ENCODE data around the gene COG3. TPM values are rescaled to one million over a fixed set of nuclear protein-coding genes. Genes with fewer than 3 reads are reported as not detected.

COG3 gene
- total RNA-seq, 2 experiments from 2014 or later = 24.6 to 26.5 TPM

- H3K36me3 Mint-ChIP-seq (ENCODE audit: low read depth) = peaks cover 66% of the 10 kb centered on the region
- ChIA-PET CTCF (no interaction called here), POLR2A (no interaction called here)
- no peaks in the 10 kb centered on the region for H3K27me3 Mint-ChIP-seq
- H3K9me3 Mint-ChIP-seq = no peaks in the 10 kb centered on the region
- H3K27ac Mint-ChIP-seq = no peak overlapping the region
- no peak for DNase-seq
- H3K4me3 Mint-ChIP-seq = no peak overlapping the region
- H3K4me1 Mint-ChIP-seq = peaks cover 29% of the 10 kb centered on the region
These were observed 56.6 kb downstream of the COG3 start for GRCh38 chr13:45521297-45521696.

GRCh38 chr13:45522571-45522970, 57.8 kb downstream of the COG3 start:
- Mint-ChIP-seq H3K27me3 (no peaks in the 10 kb centered on the region), H3K36me3 (ENCODE audit: low read depth) (peaks cover 62% of the 10 kb centered on the region), H3K4me1 (peaks cover 21% of the 10 kb centered on the region), H3K9me3 (no peaks in the 10 kb centered on the region), H3K27ac (no peak overlapping the region), H3K4me3 (no peak overlapping the region)
- DNase-seq = no peak
- ChIA-PET CTCF (no interaction called here), POLR2A (no interaction called here)

DNA sequence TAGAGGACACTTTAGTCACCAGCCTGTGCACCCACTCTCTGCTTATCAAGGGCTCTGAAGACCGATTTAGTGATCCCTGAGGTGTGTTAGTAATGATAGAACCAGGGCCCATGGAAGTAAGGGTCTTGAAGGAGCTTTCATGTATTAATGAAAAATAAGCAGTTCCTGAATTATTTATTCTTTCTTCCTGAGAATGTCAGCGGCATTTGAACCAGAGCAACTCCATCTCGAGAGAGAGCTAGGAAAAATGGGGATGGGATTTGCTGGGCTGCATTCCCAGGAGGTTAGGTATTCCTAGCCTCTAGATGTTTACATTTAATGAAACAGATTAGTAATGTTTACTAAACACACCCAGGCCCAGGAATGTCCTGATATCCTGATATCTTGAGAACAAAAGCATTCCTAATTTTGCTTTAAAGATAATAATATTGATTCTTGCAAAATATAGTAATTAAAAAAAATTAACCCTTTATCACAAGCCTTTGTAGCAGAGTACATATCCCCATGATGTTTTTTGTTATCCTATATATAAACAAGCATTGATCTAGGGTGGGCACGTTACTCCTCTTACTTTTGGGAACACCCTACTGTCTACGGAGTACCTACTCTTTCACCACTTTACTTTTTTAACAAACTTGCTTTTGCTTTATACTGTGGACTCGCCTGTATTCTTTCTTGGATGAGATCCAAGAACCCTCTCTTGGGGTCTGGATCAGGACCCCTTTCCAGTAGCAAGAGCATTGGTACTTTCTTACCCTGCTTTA, 63.1 kb downstream of the COG3 start:
- H3K4me1 Mint-ChIP-seq = no peaks in the 10 kb centered on the region
- no peaks in the 10 kb centered on the region for H3K27me3 Mint-ChIP-seq
- no peak overlapping the region for H3K4me3 Mint-ChIP-seq
- ChIA-PET POLR2A (no interaction called here), CTCF (no interaction called here)
- no peak for DNase-seq
- H3K27ac Mint-ChIP-seq = no peak overlapping the region
- H3K36me3 Mint-ChIP-seq (ENCODE audit: low read depth) = peaks cover 43% of the 10 kb centered on the region
- no peaks in the 10 kb centered on the region for H3K9me3 Mint-ChIP-seq

DNA sequence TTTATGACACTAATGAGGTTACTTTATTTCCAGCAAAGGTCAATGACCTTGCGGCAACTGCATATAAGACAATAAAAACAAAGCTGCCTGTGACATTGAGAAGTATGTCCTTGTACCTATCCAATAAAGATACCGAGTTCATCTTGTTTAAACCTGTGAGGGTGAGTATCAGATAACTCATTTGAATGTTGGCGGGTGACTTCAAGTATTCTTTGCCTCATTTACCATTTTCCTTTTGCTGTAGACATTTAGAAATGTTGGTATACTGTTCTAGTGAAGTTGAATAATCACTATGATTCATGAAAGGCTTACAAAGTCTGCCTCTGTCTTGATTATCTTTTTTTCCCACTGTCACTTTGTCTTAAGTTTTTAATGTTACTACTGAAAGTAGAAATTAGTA, 65.0 kb downstream of the COG3 start:
- Mint-ChIP-seq H3K4me3 (no peak overlapping the region), H3K36me3 (ENCODE audit: low read depth) (peaks cover 48% of the 10 kb centered on the region), H3K27ac (no peak overlapping the region), H3K9me3 (no peaks in the 10 kb centered on the region), H3K27me3 (no peaks in the 10 kb centered on the region), H3K4me1 (no peaks in the 10 kb centered on the region)
- ChIA-PET CTCF (no interaction called here), POLR2A (no interaction called here)
- DNase-seq = no peak

DNA sequence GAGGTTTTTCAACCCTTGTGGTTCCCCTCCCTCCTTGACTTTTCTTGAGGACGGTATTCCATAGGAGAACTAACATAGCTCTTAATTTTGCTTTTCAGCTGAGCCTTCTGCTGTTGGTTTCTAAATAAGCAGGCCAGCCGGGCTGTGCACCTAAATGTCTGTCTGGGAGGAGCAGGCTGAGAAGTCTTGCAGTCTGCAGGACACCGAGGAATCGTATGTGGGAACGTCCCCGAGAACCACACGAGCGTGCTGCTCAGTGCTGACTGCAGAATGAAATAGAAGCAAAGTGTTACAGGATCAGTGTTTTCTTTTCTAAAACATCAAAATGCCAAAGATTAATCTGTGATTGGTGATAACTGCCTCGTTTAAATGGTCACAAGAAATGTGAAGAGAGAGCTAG, 69.9 kb downstream of the COG3 start:
- Mint-ChIP-seq H3K36me3 (ENCODE audit: low read depth) (peaks cover 46% of the 10 kb centered on the region), H3K27me3 (no peaks in the 10 kb centered on the region), H3K27ac (no peak overlapping the region), H3K9me3 (no peaks in the 10 kb centered on the region), H3K4me3 (no peak overlapping the region), H3K4me1 (peaks cover 17% of the 10 kb centered on the region)
- DNase-seq = no peak
- ChIA-PET CTCF (no interaction called here), POLR2A (no interaction called here)

- Mint-ChIP-seq H3K9me3 (no peaks in the 10 kb centered on the region), H3K4me3 (no peak overlapping the region), H3K27me3 (no peaks in the 10 kb centered on the region), H3K27ac (no peak overlapping the region), H3K36me3 (ENCODE audit: low read depth) (peaks cover 39% of the 10 kb centered on the region), H3K4me1 (peaks cover 17% of the 10 kb centered on the region)
- no peak for DNase-seq
- POLR2A ChIA-PET = no interaction called here
- CTCF ChIA-PET = no interaction called here
These were observed 71.5 kb downstream of the COG3 start for GRCh38 chr13:45536224-45536623.

GRCh38 chr13:45537516-45537915, 72.8 kb downstream of the COG3 start:
- H3K4me1 Mint-ChIP-seq = peaks cover 17% of the 10 kb centered on the region
- ChIA-PET CTCF (no interaction called here), POLR2A (no interaction called here)
- H3K9me3 Mint-ChIP-seq = no peaks in the 10 kb centered on the region
- no peak for DNase-seq
- H3K27me3 Mint-ChIP-seq = no peaks in the 10 kb centered on the region
- no peak overlapping the region for H3K4me3 Mint-ChIP-seq
- peaks cover 31% of the 10 kb centered on the region for H3K36me3 Mint-ChIP-seq (ENCODE audit: low read depth)
- peak overlapping the region; percentile 44 for H3K27ac Mint-ChIP-seq

DNA sequence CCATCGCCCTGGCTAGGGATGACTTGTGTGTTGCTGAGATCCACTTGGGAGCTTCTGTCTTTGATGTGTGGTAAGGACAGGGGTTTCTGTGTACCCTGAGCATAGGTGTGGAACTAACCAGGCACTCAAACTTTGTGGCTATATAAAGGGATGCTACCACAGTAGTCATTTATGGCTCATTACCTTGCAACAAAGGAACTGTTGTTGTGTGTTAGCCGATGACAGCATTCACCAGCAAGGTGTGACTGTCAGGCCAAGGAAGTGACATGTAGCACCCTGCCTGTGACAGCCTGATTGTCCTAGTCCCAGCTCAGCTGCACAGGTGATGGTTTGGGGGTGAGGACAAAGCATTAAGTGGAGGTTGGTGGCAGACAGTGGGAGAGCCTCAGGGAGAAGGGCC, 73.6 kb downstream of the COG3 start:
- POLR2A ChIA-PET = no interaction called here
- peaks cover 23% of the 10 kb centered on the region for H3K36me3 Mint-ChIP-seq (ENCODE audit: low read depth)
- H3K4me3 Mint-ChIP-seq = no peak overlapping the region
- H3K27ac Mint-ChIP-seq = no peak overlapping the region
- peaks cover 17% of the 10 kb centered on the region for H3K4me1 Mint-ChIP-seq
- CTCF ChIA-PET = no interaction called here
- H3K27me3 Mint-ChIP-seq = no peaks in the 10 kb centered on the region
- no peak for DNase-seq
- H3K9me3 Mint-ChIP-seq = no peaks in the 10 kb centered on the region

DNA sequence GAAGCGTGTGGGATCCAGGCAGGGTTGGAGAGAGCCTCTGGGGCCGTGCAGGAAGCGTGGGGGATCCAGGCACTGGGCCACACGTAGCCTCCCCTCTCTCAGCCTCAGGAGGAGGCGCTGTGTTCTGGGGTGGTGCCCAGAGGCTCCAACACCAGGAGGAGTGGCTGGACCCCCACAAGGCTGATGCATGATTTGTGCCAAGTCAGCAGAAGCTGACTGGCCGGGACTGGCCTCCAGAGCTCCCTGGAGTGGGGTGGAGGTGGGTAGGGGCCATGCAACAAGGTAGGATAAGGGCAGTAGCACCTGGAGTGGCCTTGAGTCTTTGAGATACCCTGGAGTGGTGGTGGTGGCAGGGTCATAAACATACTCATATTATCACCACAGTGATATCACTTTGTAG, 75.5 kb downstream of the COG3 start:
- Mint-ChIP-seq H3K27ac (no peak overlapping the region), H3K4me3 (no peak overlapping the region), H3K36me3 (ENCODE audit: low read depth) (peaks cover 9% of the 10 kb centered on the region), H3K4me1 (peaks cover 17% of the 10 kb centered on the region), H3K9me3 (no peaks in the 10 kb centered on the region), H3K27me3 (no peaks in the 10 kb centered on the region)
- DNase-seq = no peak
- ChIA-PET POLR2A (no interaction called here), CTCF (no interaction called here)

DNA sequence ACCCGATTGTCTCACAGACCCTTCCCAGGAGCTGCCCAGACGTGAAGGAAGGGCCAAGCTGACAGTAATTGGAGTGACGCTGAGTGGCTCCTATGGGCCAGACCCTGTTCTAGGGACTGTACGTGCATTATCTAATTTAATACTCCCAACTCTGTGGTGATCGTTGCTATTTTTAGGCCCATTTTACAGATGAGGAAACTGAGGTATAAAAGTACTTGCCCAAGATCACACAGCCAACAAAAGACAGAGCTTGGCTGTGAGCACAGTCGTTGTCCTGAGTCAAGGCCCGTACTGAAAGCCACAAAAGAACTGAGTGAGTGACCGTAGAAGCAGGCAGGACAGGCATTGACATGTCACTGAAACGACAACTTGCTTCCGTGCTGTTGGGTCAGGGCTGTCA, 76.1 kb downstream of the COG3 start:
- Mint-ChIP-seq H3K27me3 (no peaks in the 10 kb centered on the region), H3K27ac (no peak overlapping the region), H3K36me3 (ENCODE audit: low read depth) (peaks cover 5% of the 10 kb centered on the region), H3K4me1 (peaks cover 17% of the 10 kb centered on the region), H3K4me3 (no peak overlapping the region), H3K9me3 (no peaks in the 10 kb centered on the region)
- CTCF ChIA-PET = no interaction called here
- POLR2A ChIA-PET = no interaction called here
- no peak for DNase-seq

- CTCF ChIA-PET = no interaction called here
- no peak for DNase-seq
- H3K36me3 Mint-ChIP-seq (ENCODE audit: low read depth) = peaks cover 4% of the 10 kb centered on the region
- H3K4me1 Mint-ChIP-seq = peaks cover 15% of the 10 kb centered on the region
- POLR2A ChIA-PET = no interaction called here
- H3K4me3 Mint-ChIP-seq = no peak overlapping the region
- H3K27me3 Mint-ChIP-seq = no peaks in the 10 kb centered on the region
- no peak overlapping the region for H3K27ac Mint-ChIP-seq
- H3K9me3 Mint-ChIP-seq = no peaks in the 10 kb centered on the region
These were observed 77.1 kb downstream of the COG3 start for GRCh38 chr13:45541806-45542205.

DNA sequence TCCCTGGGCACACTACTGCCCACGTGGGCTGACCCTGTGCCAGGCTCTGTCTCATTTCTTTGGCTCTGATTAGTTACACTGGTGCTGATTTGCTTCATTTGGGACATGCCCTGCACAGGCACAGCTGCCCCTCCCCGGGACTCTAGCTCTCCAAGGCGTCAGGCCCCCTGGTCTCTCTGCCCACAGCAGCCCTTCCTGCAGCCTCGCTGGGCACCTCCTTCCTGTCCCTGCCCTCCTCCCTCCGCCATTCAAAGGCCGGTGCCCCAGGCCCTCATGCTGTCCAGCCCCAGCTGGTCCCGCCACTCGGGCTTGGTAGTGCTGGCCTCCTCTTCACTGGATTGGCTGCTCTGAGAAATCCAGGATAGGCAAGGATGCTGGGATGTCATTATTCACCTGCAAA, 77.7 kb downstream of the COG3 start:
- no peak for DNase-seq
- Mint-ChIP-seq H3K9me3 (no peaks in the 10 kb centered on the region), H3K36me3 (ENCODE audit: low read depth) (no peaks in the 10 kb centered on the region), H3K27ac (no peak overlapping the region), H3K4me3 (no peak overlapping the region), H3K4me1 (peaks cover 9% of the 10 kb centered on the region), H3K27me3 (no peaks in the 10 kb centered on the region)
- ChIA-PET POLR2A (no interaction called here), CTCF (no interaction called here)

DNA sequence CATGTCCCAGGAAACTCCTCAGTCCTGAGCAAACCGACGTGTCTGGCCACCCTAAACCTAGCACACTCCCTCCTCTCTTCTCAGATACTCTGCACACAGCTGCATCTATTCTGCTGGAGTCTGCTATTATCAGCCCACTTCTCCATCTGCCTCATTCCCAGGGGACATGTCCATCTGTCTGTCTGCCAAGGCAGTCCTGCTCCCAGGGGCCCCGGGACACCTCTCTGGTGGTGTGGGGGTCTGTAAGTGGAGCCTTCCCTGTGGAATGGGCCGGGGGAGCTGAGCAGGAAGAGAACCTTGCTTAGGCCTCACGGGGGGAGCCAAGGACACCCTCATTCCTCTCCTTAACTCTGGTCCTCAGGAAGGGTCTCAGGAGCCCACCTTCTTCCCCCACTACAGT, 78.1 kb downstream of the COG3 start:
- ChIA-PET CTCF (no interaction called here), POLR2A (no interaction called here)
- Mint-ChIP-seq H3K27me3 (no peaks in the 10 kb centered on the region), H3K27ac (no peak overlapping the region), H3K36me3 (ENCODE audit: low read depth) (no peaks in the 10 kb centered on the region), H3K4me1 (peaks cover 4% of the 10 kb centered on the region), H3K4me3 (no peak overlapping the region), H3K9me3 (no peaks in the 10 kb centered on the region)
- DNase-seq = no peak

DNA sequence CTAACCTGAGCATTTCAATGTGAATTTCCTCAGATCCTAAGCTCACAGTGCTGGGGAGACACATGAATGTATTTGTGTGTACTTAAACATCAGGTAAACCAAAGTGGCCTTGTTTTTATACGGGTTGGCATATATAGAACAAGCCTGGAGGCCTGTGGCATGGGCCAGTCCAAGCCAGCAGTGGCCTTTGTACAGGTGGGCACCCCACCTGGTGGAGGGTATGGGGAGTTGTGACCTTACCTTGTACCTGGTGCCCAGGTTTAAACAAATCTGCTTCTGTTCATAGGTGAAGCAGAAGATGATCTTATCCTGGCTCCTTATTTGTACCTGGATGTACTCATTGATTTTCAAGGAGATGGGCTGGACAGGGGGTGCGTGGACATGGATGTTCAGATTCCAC, 79.8 kb downstream of the COG3 start:
- no peak for DNase-seq
- Mint-ChIP-seq H3K27me3 (no peaks in the 10 kb centered on the region), H3K9me3 (no peaks in the 10 kb centered on the region), H3K4me1 (no peaks in the 10 kb centered on the region), H3K27ac (no peak overlapping the region), H3K4me3 (no peak overlapping the region), H3K36me3 (ENCODE audit: low read depth) (no peaks in the 10 kb centered on the region)
- ChIA-PET POLR2A (interaction anchor here (0.6 kb wide), 1 partner anchor 34 kb away, joined by 3 read pairs; no protein-coding TSS in a partner anchor), CTCF (no interaction called here)

All from activated CD4-positive, alpha-beta memory T cell treated with anti-CD3 and anti-CD28 coated beads, Interleukin-2, amount 10 ng/mL, durations not matched to agents 7 days and 5 days (primary cell).